Dermis microvascular lymphatic vessel endothelial cell (primary cell): ENCODE measurements around the gene SEC23B. TPM values are rescaled to one million over a fixed set of nuclear protein-coding genes. Genes with fewer than 3 reads are reported as not detected.
A peak's percentile ranks its signal among the peaks of the same experiment; 100 is the strongest.
"Not testable (repeated sequence)": the region's sequence is repeated elsewhere in the genome, so short reads cannot be mapped to it uniquely, and the experiment has no call there.

ENCODE experiments used
- DNase-seq, 2 donors: peaks; one replicate each; pipeline versions ENCODE4 v3.0.0 to v3.0.0-alpha.2; 2010; ENCODE audit warnings: low read depth in 2 of 2
- total RNA-seq: library from RNA; depleted of rRNA; stranded (reverse); fragments of >200 nt; gene quantifications from 2 replicates; pipeline ENCODE4 v1.2.1, GENCODE V29; 2014

SEC23B gene
- total RNA-seq, 1 donor from 2014 or later: 33.5 TPM

- DNase-seq: no peak
Measured at GRCh38 chr20:18524646-18525045, 16.9 kb downstream of the SEC23B start.

DNA sequence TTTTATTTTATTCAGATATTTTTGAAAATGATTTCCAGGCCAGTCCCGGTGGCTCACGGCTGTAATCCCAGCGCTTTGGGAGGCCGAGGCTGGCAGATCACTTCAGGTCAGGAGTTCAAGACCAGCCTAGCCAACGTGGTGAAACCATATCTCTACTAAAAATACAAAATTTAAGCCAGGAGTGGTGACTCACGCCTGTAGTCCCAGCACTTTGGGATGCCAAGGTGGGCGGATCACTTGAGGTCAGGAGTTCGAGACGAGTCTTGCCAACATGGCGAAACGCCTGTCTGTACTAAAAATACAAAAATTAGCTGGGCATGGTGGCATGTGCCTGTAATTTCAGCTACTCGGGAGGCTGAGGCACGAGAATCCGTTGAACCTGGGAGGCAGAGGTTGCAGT, 19.0 kb downstream of the SEC23B start:
- DNase-seq: not testable (repeated sequence)

DNA sequence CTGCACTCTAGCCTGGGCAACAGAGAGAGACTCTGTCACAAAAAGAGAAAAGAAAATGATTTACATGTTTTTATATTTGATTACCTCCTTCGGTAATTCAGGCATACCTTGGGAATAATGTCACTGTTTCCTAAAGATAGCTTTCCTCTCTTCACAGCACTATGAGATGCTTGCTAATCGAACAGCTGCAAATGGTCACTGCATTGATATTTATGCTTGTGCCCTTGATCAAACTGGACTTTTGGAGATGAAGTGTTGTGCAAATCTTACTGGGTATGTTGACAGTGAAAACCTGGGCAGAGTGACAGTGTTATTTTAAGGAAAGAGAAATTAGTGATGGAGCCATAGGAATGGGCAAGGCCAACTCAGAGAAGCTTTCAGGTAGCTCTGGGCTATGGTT, 19.6 kb downstream of the SEC23B start:
- no peak for DNase-seq

DNA sequence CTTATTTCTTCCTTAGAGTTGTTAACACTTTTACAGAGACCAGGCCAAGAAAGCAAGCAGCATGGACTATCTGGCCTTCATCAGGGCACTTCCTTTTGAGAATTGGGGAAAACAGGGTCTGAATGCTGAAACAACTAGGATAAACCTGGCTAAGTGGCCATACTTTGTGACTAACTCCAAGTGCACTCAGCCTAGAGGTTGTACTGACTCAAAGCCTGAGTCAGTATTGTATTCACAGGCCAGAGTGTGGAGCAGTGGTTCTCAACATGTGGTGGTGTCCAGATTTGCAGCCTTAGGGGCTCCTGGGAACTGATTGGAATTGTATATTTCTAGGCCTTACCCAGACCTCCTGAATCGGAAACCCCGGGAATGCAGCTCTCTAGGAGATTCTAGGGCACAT, 20.1 kb downstream of the SEC23B start:
- DNase-seq: no peak

GRCh38 chr20:18529041-18529440, 21.3 kb downstream of the SEC23B start:
- no peak for DNase-seq

DNA sequence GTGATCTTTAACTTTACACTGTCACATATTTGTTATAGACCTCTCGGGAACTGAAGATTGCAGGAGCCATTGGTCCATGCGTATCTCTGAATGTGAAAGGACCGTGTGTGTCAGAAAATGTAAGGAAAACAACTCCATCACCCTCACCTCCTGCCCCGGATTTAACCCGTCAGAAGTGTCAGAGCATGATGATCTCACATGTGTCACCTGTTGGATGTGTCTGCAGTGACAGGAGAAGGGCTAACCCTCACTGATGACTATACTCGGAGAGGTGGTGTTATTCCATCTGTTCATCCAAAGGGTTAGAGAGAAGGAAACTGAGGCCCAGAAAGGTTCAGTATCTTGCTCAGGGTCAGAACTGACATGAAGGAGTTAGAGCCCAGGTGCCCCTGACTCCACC, 24.9 kb downstream of the SEC23B start:
- DNase-seq: no peak

DNA sequence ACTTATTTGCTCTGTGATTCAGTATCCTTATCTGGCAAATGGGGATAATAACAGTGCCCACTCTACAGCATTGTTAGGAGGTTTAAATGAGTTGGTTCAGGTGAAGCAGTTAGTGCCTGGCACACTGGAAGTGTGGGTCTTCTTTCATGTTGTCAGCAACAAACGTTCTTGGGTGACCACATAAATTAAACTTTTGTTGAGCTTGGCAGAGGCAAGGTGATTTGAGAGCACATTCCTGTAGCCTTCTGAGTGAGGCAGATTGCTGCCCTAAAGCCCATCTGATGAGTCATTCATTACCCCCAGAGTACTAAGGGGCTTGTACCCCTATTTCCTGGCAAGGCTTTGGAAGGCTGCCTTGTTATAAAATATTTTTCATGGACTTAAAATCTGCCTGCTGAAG, 25.8 kb downstream of the SEC23B start:
- DNase-seq: no peak

- DNase-seq: peak; percentile 12 to 26
Measured at GRCh38 chr20:18533978-18534644, 26.4 kb downstream of the SEC23B start.

GRCh38 chr20:18537651-18538050, 29.9 kb downstream of the SEC23B start:
- no peak for DNase-seq

- DNase-seq: no peak
Measured at GRCh38 chr20:18541741-18542140, 34.0 kb downstream of the SEC23B start.

DNA sequence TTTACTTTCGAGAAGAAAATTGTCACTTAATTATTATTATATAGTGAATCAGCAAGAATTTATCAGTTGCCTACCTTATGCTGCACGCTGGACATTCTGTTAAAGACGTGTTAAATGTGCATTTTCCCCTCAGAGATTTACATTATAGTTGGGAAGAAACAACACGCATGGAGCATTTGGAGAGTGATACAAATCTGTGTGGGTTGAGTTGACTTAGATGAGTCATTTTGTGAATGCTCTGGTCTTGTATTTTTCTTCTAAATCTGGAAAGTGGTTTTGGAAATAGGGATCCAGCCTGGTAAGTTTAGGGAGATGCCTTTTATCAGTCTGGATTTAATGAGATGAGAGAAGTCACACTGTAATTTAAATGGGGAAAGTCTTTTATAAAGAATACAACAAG, 35.5 kb downstream of the SEC23B start:
- no peak for DNase-seq

DNA sequence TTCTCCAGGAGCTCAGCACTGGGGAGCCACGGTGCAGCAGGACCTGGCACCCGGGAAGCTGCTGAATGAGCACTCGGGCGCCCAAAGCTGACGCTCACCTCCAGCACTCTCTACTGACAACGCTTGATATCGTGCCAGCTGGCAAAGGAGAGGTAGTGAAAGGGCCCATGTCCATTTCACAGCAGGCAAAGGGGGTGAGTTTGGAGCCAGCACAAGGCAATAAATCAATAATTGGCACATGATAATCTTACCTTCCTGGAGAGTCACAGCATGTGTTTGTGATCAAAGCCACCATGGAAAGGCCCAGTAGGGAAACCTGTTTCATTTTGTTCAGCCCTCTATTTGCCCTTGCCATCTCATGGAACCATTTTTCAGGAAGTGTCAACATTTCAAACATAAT, 36.2 kb downstream of the SEC23B start:
- DNase-seq: no peak

DNA sequence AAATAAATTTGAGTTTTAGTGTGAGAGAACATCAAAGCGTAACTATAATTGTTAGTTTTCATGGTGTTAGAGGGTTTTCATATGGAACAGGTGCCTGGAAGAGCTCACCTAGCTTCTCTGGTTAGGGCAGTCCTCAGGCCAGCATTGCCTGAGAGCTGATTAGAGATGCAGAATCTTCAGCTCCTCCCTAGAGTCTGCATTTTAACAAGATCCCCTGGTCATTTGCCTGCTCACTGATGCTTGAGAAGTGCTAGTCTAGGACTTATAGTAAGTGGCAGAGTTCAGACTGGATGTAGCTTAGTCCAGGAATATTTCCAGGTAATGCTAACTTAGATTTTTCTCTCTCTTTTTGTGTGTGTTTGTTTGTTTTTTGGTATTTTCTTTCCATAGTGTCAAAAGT, 37.8 kb downstream of the SEC23B start:
- no peak for DNase-seq

GRCh38 chr20:18548465-18548864, 40.7 kb downstream of the SEC23B start:
- no peak for DNase-seq

- DNase-seq: no peak
Measured at GRCh38 chr20:18553746-18554145, 46.0 kb downstream of the SEC23B start.

DNA sequence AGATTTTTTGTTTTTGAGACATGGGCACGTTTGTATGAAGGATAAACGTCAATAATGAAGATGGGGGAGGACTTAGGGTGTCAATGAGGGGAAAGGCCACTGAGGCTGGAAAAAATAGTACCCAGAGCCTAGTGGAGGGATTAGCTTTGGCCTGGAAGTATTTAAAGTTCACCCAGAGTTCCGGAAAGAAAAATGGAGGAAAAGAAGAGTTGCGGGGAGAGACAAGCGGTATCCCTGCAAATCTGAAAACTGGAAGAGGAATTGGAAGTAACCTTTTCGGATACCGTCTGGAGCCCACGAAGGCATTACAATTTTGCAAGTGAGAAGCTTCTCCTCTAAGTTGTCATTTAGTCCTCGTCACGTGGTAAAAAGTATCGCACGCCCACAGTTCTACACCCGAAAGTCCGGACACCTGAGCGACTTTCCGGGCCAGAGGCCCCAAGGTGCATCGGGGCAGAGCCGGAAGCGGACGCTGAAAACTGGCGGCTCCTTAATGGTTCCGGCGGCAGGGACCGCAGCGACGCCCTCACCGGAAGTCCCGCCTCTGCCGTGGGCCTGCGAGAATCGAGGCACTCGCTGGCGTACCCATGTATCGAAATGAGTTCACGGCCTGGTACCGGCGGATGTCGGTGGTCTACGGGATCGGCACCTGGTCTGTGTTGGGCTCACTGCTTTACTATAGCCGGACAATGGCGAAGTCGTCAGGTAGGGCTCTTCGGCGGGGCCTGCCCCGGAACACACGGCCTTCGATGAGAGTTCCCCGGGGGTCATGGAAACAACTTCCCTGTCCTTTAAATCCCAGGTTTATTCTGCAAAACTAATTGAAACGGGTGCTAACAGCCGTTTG, 59.4 kb downstream of the SEC23B start, which contains the start of gene SMIM26:
Gene SMIM26 (plus strand): TSS at position 541 of the 847 bp plus-strand sequence. CDS start 47 bp downstream, at position 588.
- peak; percentile 80 to 87 for DNase-seq

DNA sequence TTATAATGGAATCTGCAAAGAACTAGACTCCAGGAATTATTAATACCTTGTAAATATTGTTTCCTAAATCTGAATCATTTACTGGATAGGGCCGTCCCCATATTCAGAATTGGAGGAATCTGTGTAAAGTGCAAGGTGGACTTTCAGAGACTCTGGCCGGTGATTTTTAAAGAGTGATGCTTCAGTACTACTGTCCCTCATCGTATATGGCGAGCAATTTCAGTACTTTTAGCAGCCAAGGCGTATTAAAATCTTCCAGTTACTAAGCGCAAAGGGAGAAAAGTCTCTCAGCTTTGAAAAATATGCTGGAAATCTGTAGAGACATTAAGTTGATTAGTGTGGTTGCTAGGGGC, 60.0 kb downstream of the SEC23B start:
- peak in 1 of 2 donors; percentile 5 for DNase-seq

DNA sequence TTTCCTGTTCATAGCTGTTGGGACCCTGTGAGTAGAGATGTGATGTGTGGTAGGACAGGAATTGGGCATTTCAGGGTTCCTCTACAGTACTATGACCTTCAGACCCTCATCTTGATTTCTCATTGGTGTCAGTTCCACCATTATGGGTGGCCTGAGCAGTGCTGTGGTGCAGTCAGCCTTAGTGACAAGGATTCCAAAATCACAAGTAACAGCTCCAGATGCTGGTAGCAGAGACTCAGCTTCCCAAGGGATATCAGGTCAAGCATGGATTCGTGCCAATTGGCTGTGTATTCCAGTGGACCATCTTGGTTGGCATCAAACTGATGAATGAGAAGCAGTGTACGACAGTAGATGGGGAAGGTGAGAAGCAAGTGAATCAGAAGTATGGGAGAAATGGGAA, 63.3 kb downstream of the SEC23B start:
- no peak for DNase-seq

GRCh38 chr20:18571578-18571977, 63.8 kb downstream of the SEC23B start:
- no peak for DNase-seq

GRCh38 chr20:18577942-18578341, 70.2 kb downstream of the SEC23B start:
- DNase-seq: no peak

GRCh38 chr20:18578581-18578980, 70.8 kb downstream of the SEC23B start:
- DNase-seq: no peak

DNA sequence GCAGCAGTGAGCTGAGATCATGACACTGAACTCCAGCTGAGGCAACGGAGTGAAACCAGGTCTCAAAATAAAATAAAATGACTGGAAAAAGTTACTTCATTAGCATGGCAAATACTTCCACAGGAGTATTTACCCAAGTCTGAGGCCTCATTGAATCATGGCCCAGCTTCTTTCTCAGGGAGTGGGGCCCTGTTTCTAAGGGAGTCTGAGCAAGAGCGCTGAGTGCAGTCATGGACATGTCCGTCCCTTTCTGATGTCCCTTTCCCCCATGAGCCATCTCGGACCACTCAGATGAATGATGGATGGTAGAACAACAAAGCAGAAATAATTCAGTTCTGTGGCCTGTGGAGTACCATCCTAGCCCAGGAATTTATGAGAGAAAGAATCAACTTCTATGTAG, 72.3 kb downstream of the SEC23B start:
- DNase-seq: no peak

DNA sequence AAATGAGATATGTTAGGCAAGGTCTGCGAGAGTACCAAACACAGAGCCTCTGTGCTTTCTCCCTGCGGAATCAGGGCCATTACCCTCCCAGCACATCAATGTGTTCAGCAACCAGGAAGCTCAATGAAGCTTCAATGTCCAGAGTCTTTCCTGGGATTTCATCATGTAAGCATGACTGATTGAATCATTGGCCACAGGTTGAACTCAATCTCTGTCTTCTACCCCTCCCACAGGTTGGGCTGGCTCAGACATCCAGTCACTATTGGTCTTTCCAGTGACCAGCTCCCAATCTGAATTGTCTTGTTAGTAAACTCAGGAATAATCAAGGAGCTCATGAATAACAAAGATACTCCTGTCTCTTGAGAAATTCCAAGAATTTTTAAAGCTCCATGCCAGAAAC, 77.4 kb downstream of the SEC23B start:
- no peak for DNase-seq
